HEK293 (cell line): ENCODE measurements around the gene SLC46A1.

Experiments used
- CTCF ChIA-PET: fragments of 350-600 bp; formaldehyde crosslinking; extraction: SDS; loops from one replicate; lab custom pipeline; 2021; ENCODE audit warnings: antibody characterized with exemption; lab: Yijun Ruan, JAX
- POLR2A ChIA-PET: fragments of 300-600 bp; formaldehyde crosslinking; extraction: SDS; loops from one replicate; lab custom pipeline; 2020; ENCODE audit warnings: antibody characterized with exemption, inconsistent platforms; lab: Yijun Ruan, JAX
- H3K27ac ChIP-seq: fragments of 200-500 bp; sonication (Bioruptor generic); 2 replicates; pipeline ENCODE4 v1.5.1; 2014; ENCODE audit warnings: low read depth, low read length, control low read depth, inconsistent platforms; ENCODE audit errors: extremely low read depth
- H3K36me3 ChIP-seq, 2 experiments: fragments of 200-500 bp in 1 of 2; sonication (Bioruptor generic) in 1 of 2; 1 replicate in 1 of 2; 2 replicates in 1 of 2; pipeline ENCODE4 v1.5.1; 2014 to 2017; ENCODE audit warnings: inconsistent platforms in 2 of 2, low read length in 2 of 2; ENCODE audit not compliant: control insufficient read depth in 2 of 2, insufficient read depth in 1 of 2
- H3K4me1 ChIP-seq: fragments of 200-500 bp; sonication (Bioruptor generic); 2 replicates; pipeline ENCODE4 v1.5.1; 2014; ENCODE audit warnings: mild to moderate bottlenecking, low read length, inconsistent platforms; ENCODE audit not compliant: control insufficient read depth, insufficient read depth
- H3K4me3 ChIP-seq: 2 replicates; pipeline ENCODE4 v1.5.1; 2011; ENCODE audit warnings: low read depth, mild to moderate bottlenecking, control low read depth, low read length, moderate library complexity
- H3K9me3 ChIP-seq: fragments of 200-500 bp; sonication (Bioruptor generic); 2 replicates; pipeline ENCODE4 v1.5.1; 2014; ENCODE audit warnings: low read depth, low read length, inconsistent platforms; ENCODE audit not compliant: control insufficient read depth, insufficient read depth
- ATF2 ChIP-seq: fragments of 450-650 bp; formaldehyde crosslinking; IDR thresholded peaks from 2 replicates; pipeline ENCODE4 v1.5.1; 2016; ENCODE audit warnings: missing biosample characterization, missing genetic modification characterization, low read depth
- BCL6B ChIP-seq: fragments of 450-650 bp; formaldehyde crosslinking; IDR thresholded peaks from 2 replicates; pipeline ENCODE4 v1.5.1; 2017; ENCODE audit warnings: missing biosample characterization, missing genetic modification characterization
- FEZF1 ChIP-seq: fragments of 450-650 bp; formaldehyde crosslinking; IDR thresholded peaks from 2 replicates; pipeline ENCODE4 v1.5.1; 2016; ENCODE audit warnings: missing biosample characterization, missing genetic modification characterization
- KLF17 ChIP-seq: fragments of 450-650 bp; formaldehyde crosslinking; IDR thresholded peaks from 2 replicates; pipeline ENCODE4 v1.5.1; 2016; ENCODE audit warnings: missing biosample characterization, missing genetic modification characterization
- KLF8 ChIP-seq: fragments of 450-650 bp; formaldehyde crosslinking; IDR thresholded peaks from 2 replicates; pipeline ENCODE4 v1.5.1; 2016; ENCODE audit warnings: missing biosample characterization, missing genetic modification characterization
- SCRT2 ChIP-seq: fragments of 450-650 bp; formaldehyde crosslinking; IDR thresholded peaks from 2 replicates; pipeline ENCODE4 v1.5.1; 2016; ENCODE audit warnings: missing biosample characterization, missing genetic modification characterization
- TCF7L2 ChIP-seq: IDR thresholded peaks from 2 replicates; pipeline ENCODE4 v1.6.1; 2011; ENCODE audit warnings: low read depth, mild to moderate bottlenecking, inconsistent platforms, low read length, moderate library complexity, borderline replicate concordance
- ZEB2 ChIP-seq: fragments of 450-650 bp; formaldehyde crosslinking; IDR thresholded peaks from 2 replicates; pipeline ENCODE4 v1.5.1; 2016; ENCODE audit warnings: missing biosample characterization, missing genetic modification characterization
- ZFP37 ChIP-seq: fragments of 450-650 bp; formaldehyde crosslinking; IDR thresholded peaks from 2 replicates; pipeline ENCODE4 v1.5.1; 2016; ENCODE audit warnings: missing biosample characterization, missing genetic modification characterization
- ZIC2 ChIP-seq: fragments of 450-650 bp; formaldehyde crosslinking; IDR thresholded peaks from 2 replicates; pipeline ENCODE4 v1.5.1; 2016; ENCODE audit warnings: missing biosample characterization, missing genetic modification characterization
- ZNF10 ChIP-seq: fragments of 450-650 bp; formaldehyde crosslinking; IDR thresholded peaks from 2 replicates; pipeline ENCODE4 v1.5.1; 2017; ENCODE audit warnings: missing biosample characterization, missing genetic modification characterization
- ZNF112 ChIP-seq: fragments of 450-650 bp; formaldehyde crosslinking; IDR thresholded peaks from 2 replicates; pipeline ENCODE4 v1.5.0; 2017; ENCODE audit warnings: missing biosample characterization, missing genetic modification characterization
- ZNF140 ChIP-seq: fragments of 450-650 bp; formaldehyde crosslinking; IDR thresholded peaks from 2 replicates; pipeline ENCODE4 v1.5.1; 2016; ENCODE audit warnings: missing biosample characterization, missing genetic modification characterization
- ZNF175 ChIP-seq: fragments of 450-650 bp; formaldehyde crosslinking; IDR thresholded peaks from 2 replicates; pipeline ENCODE4 v1.5.1; 2016; ENCODE audit warnings: missing biosample characterization, missing genetic modification characterization
- ZNF2 ChIP-seq: fragments of 450-650 bp; formaldehyde crosslinking; IDR thresholded peaks from 2 replicates; pipeline ENCODE4 v1.5.1; 2016; ENCODE audit warnings: missing biosample characterization, missing genetic modification characterization
- ZNF248 ChIP-seq: fragments of 450-650 bp; formaldehyde crosslinking; IDR thresholded peaks from 2 replicates; pipeline ENCODE4 v1.5.1; 2017; ENCODE audit warnings: missing biosample characterization, missing genetic modification characterization
- ZNF341 ChIP-seq: fragments of 450-650 bp; formaldehyde crosslinking; IDR thresholded peaks from 2 replicates; pipeline ENCODE4; 2016; ENCODE audit warnings: low read depth, missing biosample characterization, missing genetic modification characterization
- ZNF404 ChIP-seq: fragments of 450-650 bp; formaldehyde crosslinking; IDR thresholded peaks from 2 replicates; pipeline ENCODE4 v1.5.1; 2017; ENCODE audit warnings: missing biosample characterization, missing genetic modification characterization
- ZNF473 ChIP-seq: fragments of 450-650 bp; formaldehyde crosslinking; IDR thresholded peaks from 2 replicates; pipeline ENCODE4 v1.5.1; 2017; ENCODE audit warnings: missing biosample characterization, missing genetic modification characterization
- ZNF48 ChIP-seq: fragments of 450-650 bp; formaldehyde crosslinking; IDR thresholded peaks from 2 replicates; pipeline ENCODE4 v1.5.1; 2016; ENCODE audit warnings: missing biosample characterization, missing genetic modification characterization
- ZNF521 ChIP-seq: fragments of 450-650 bp; formaldehyde crosslinking; IDR thresholded peaks from 2 replicates; pipeline ENCODE4 v1.5.1; 2017; ENCODE audit warnings: missing biosample characterization, mild to moderate bottlenecking, missing genetic modification characterization
- ZNF548 ChIP-seq: fragments of 450-650 bp; formaldehyde crosslinking; IDR thresholded peaks from 2 replicates; pipeline ENCODE4 v1.5.1; 2016; ENCODE audit warnings: missing biosample characterization, missing genetic modification characterization
- ZNF585B ChIP-seq: fragments of 450-650 bp; formaldehyde crosslinking; IDR thresholded peaks from 2 replicates; pipeline ENCODE4 v1.5.1; 2016; ENCODE audit warnings: missing biosample characterization, missing genetic modification characterization
- ZNF600 ChIP-seq: fragments of 450-650 bp; formaldehyde crosslinking; IDR thresholded peaks from 2 replicates; pipeline ENCODE4 v1.5.1; 2016; ENCODE audit warnings: missing biosample characterization, missing genetic modification characterization
- ZNF626 ChIP-seq: fragments of 450-650 bp; sonication (Bioruptor Pico); formaldehyde crosslinking; IDR thresholded peaks from 2 replicates; pipeline ENCODE4 v1.5.1; 2018; ENCODE audit warnings: missing biosample characterization, missing genetic modification characterization, inconsistent platforms
- ZNF629 ChIP-seq: fragments of 450-650 bp; formaldehyde crosslinking; IDR thresholded peaks from 2 replicates; pipeline ENCODE4 v1.5.1; 2017; ENCODE audit warnings: missing biosample characterization, missing genetic modification characterization
- ZNF701 ChIP-seq: fragments of 450-650 bp; formaldehyde crosslinking; IDR thresholded peaks from 2 replicates; pipeline ENCODE4 v1.5.1; 2016; ENCODE audit warnings: missing biosample characterization, missing genetic modification characterization
- ZNF768 ChIP-seq: fragments of 450-650 bp; formaldehyde crosslinking; IDR thresholded peaks from 2 replicates; pipeline ENCODE4 v1.5.1; 2018; ENCODE audit warnings: missing biosample characterization, mild to moderate bottlenecking, missing genetic modification characterization
- ZNF843 ChIP-seq: fragments of 450-650 bp; formaldehyde crosslinking; IDR thresholded peaks from 2 replicates; pipeline ENCODE4 v1.5.1; 2016; ENCODE audit warnings: missing biosample characterization, missing genetic modification characterization
- ZSCAN16 ChIP-seq: fragments of 450-650 bp; formaldehyde crosslinking; IDR thresholded peaks from 2 replicates; pipeline ENCODE4 v1.5.1; 2016; ENCODE audit warnings: missing biosample characterization, missing genetic modification characterization
- TF ChIP-seq, protein P1 (sequence below): fragments of 450-650 bp; formaldehyde crosslinking; IDR thresholded peaks from 2 replicates; pipeline ENCODE4 v1.5.1; 2016; ENCODE audit warnings: missing biosample characterization, missing genetic modification characterization

Gene SLC46A1

DNA sequence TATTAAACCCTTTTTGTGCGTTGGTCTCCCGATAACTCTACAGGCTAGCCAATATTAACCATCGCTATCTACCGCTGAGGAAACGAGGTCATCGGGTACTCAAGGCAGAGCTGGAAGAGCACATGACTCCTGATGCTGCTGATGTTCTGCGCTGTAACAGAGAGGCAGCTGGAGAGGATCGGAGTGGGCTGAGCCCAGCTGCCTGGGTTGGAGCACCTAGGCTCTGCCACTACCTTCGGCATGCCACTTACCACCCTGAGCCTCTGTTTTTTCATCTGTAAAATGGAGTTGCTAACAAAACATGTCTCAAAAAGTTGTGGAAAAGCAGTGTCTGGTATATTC is 432 bp upstream of the SLC46A1 start (continued):
- TF ChIP-seq, protein P1, sequence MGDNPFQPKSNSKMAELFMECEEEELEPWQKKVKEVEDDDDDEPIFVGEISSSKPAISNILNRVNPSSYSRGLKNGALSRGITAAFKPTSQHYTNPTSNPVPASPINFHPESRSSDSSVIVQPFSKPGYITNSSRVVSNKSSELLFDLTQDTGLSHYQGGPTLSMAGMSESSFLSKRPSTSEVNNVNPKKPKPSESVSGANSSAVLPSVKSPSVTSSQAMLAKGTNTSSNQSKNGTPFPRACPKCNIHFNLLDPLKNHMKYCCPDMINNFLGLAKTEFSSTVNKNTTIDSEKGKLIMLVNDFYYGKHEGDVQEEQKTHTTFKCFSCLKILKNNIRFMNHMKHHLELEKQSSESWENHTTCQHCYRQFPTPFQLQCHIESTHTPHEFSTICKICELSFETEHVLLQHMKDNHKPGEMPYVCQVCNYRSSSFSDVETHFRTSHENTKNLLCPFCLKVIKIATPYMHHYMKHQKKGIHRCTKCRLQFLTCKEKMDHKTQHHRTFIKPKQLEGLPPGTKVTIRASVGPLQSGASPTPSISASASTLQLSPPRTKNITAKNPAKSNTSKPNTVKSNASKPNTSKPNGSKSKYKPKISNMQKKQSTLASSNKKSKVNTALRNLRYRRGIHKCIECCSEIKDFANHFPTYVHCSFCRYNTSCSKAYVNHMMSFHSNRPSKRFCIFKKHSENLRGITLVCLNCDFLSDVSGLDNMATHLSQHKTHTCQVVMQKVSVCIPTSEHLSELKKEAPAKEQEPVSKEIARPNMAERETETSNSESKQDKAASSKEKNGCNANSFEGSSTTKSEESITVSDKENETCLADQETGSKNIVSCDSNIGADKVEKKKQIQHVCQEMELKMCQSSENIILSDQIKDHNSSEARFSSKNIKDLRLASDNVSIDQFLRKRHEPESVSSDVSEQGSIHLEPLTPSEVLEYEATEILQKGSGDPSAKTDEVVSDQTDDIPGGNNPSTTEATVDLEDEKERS (tag by site-specific recombination), result no peak
- TF ChIP-seq BCL6B (no peak), ATF2 (tag by site-specific recombination) (no peak), ZNF48 (tag by site-specific recombination) (no peak), ZNF629 (0 out of 2 replicates have a peak, but pooled peaks have one; percentile 9), ZNF404 (no peak), ZNF112 (tag by site-specific recombination) (no peak), ZEB2 (tag by site-specific recombination) (peak; percentile 28; the same call in 1 of the 2 replicates), ZNF140 (tag by site-specific recombination) (no peak), SCRT2 (tag by site-specific recombination) (0 out of 2 replicates have a peak, but pooled peaks have one; percentile 9), ZNF585B (tag by site-specific recombination) (no peak), ZNF843 (tag by site-specific recombination) (no peak), ZNF10 (tag by site-specific recombination) (peak; percentile 28; the same call in 1 of the 2 replicates), ZNF2 (tag by site-specific recombination) (peak; percentile 52; the same call in 1 of the 2 replicates), ZNF701 (tag by site-specific recombination) (no peak), KLF17 (0 out of 2 replicates have a peak, but pooled peaks have one; percentile 26), ZFP37 (tag by site-specific recombination) (no peak), ZSCAN16 (tag by site-specific recombination) (no peak), ZNF248 (tag by site-specific recombination) (no peak)

- peak overlapping the region; percentile 80 for H3K4me3 ChIP-seq
- POLR2A ChIA-PET, result interaction anchor here (0.9 to 2.0 kb wide), 9 partner anchors 10 to 69 kb away, joined by 3 to 11 read pairs (median 9); partner anchors contain the start of genes POLDIP2, SARM1, TNFAIP1 and VTN
- no peaks in the 10 kb centered on the region for H3K4me1 ChIP-seq
- peaks cover 4 to 47% of the 10 kb centered on the region in 2 experiments; a peak in 1 of 3 replicates for H3K36me3 ChIP-seq
- CTCF ChIA-PET, result interaction anchor here (0.6 to 4.4 kb wide), 5 partner anchors 10 to 88 kb away, joined by 3 to 34 read pairs (median 4); no protein-coding TSS in a partner anchor
- H3K27ac ChIP-seq, result peak overlapping the region; percentile 79; the same call in 1 of the 2 replicates
- H3K9me3 ChIP-seq, result no peaks in the 10 kb centered on the region
- TF ChIP-seq TCF7L2 (no peak), FEZF1 (tag by site-specific recombination) (no peak), ZNF600 (tag by site-specific recombination) (peak; percentile 57; the same call in 1 of the 2 replicates), ZNF768 (tag by site-specific recombination) (no peak), ZNF521 (tag by site-specific recombination) (no peak), ZNF843 (tag by site-specific recombination) (no peak), ZNF548 (tag by site-specific recombination) (no peak), KLF8 (tag by site-specific recombination) (no peak), ZNF626 (no peak), ZNF473 (tag by site-specific recombination) (no peak), ZNF175 (no peak), ZNF341 (tag by site-specific recombination) (no peak), ZIC2 (tag by site-specific recombination) (peak; percentile 53; the same call in 1 of the 2 replicates)
Measured at GRCh38 chr17:28404812-28405570, 1.0 kb downstream of the SLC46A1 start.
